GM21737 (cell line): ENCODE measurements around the gene FAM131A.
"Not testable (repeated sequence)": the region's sequence is repeated elsewhere in the genome, so short reads cannot be mapped to it uniquely, and the experiment has no call there.

Experiments used
- ATAC-seq: cut with Tn5 transposase; IDR thresholded peaks from one replicate; pipeline ENCODE4 v1.9.1; 2021; ENCODE audit warnings: mild to moderate bottlenecking, moderate library complexity; ENCODE audit not compliant: unreplicated experiment

Gene FAM131A

DNA sequence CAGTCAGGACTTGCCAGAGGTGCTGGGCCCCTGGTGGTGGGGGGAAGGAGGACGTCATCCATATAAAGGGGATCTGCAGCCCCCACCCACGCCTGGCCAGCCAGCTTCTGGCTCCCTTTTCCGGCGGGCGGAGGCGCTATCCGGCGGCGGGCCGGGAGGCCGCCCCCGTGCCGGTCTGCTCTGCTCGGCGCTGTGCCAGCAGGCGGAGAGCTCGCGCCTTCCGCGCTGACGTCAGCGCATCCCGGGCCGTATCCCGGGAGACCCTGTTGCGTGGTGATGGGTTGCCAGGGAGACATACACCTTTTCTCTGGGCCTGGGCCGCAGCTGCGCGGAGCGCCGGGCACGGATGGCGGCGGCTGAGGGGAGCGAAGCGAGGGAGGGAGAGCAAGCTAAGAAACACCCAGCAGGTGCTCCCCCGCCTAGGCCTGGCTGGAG lies 1.1 kb downstream of the FAM131A start:
- no peak for ATAC-seq

- no peak for ATAC-seq
Measured at GRCh38 chr3:184339001-184339400, 1.6 kb downstream of the FAM131A start.

- not testable (repeated sequence) for ATAC-seq
Measured at GRCh38 chr3:184339451-184340135, 2.2 kb downstream of the FAM131A start.

- no peak for ATAC-seq
Measured at GRCh38 chr3:184341925-184342324, 4.5 kb downstream of the FAM131A start.

DNA sequence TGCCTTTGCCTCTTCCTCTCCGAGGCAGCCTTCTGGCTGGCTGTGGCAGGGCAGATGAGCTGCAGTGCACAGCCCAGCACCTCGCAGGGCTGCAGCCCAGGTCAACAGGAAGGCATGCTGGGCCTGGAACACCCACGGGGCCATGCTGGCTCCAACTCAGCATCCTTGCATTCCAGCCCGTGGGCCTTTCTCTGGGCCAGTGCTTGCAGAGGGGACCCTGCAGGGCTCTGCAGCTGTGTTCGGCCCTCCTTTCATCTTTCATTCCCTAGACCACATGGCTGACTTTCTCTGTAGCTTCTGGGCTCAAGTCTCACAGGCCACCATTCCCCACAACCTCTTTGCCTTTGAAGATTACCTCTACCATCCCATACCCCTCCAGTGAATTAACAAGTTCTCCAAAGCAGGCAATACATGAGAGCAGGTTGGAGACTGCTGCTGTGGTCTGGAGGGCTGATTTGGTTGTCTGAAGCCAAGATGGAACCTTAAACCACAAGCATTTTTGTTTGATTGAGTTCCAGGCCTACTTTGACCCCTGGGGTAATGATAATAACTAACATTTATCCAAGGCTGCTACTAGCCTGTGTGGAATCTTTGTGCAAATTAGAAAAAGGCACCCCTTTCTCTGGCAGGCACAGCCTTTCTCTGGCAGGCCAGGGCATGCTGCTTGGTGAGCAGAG lies 5.9 kb downstream of the FAM131A start:
- ATAC-seq = no peak

GRCh38 chr3:184344579-184345316 lies 7.3 kb downstream of the FAM131A start:
- no peak for ATAC-seq

- ATAC-seq = no peak
Measured at GRCh38 chr3:184345317-184346144, 8.1 kb downstream of the FAM131A start.

GRCh38 chr3:184346480-184347190 lies 9.2 kb downstream of the FAM131A start:
- ATAC-seq = no peak

- ATAC-seq = no peak
Measured at GRCh38 chr3:184347321-184348056, 10.1 kb downstream of the FAM131A start.

DNA sequence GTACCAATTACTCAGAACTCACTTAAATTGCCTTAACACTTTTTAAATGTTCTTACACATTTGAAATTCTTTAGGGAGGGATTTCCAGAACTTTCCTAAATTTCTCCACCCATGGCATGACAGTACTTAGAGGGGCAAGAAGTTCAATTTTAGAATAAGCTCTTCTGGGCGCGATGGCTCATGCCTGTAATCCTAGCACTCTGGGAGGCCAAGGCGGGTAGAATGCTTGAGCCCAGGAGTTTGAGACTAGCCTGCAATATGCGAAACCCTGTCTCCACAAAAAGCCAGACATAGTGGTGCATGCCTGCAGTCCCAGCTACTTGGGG lies 10.6 kb downstream of the FAM131A start:
- no peak for ATAC-seq

GRCh38 chr3:184349563-184350470 lies 12.4 kb downstream of the FAM131A start:
- ATAC-seq = no peak

DNA sequence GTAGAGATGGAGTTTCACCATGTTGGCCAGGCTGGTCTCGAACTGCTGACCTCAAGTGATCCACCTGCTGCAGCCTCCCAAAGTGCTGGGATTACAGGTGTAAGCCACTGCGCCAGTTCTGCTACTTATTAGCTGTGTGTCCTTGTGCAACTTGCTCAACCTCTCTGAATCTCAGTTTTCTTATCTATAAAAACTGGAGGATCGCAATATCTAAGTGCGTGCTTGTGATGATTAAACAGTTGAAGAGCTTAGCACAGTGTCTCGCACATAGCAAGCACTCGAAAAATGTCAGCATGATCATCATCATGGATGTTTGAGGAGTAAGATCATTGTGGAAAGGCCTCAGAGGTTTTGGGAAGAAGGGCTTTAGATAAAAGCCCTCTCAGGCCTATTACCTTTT lies 13.2 kb downstream of the FAM131A start:
- no peak for ATAC-seq

- no peak for ATAC-seq
Measured at GRCh38 chr3:184351511-184352148, 14.2 kb downstream of the FAM131A start.

GRCh38 chr3:184352149-184352785 lies 14.9 kb downstream of the FAM131A start:
- ATAC-seq = no peak

DNA sequence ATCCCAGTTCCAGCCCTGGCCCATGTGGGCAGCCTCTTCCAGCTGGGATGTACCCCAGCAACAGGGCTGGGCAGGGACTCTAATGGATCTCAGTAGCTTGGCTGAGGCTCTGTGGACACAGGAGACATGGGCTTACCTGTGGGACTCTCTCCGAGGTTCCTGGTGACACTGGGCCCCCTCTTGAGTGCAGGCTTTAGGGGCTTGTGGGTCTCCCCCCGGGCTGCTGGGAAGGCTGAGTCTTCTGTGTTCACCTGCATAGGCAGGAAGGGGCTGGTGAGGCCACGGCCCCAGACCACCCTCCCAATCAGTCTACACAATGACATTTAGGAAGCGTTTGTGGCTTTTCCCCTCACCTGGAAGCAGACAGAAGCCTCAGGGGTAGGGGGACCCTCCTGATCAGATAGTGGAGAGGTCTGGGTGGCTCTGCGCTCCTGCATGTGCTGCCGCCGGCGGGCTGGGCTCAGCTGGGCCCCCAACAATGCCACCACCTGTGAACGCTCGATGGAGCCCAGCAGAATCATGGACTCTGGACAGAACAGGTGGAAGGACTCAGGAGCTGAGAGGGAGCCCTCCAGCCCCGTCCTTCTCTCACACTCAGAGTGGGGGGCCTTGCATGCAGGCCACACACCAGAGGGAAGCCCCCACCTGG lies 15.6 kb downstream of the FAM131A start:
- no peak for ATAC-seq

- ATAC-seq = no peak
Measured at GRCh38 chr3:184353546-184353941, 16.1 kb downstream of the FAM131A start.

GRCh38 chr3:184354121-184354728 lies 16.8 kb downstream of the FAM131A start:
- ATAC-seq = no peak
